ENCODE results near the gene ITIH3.

DNA sequence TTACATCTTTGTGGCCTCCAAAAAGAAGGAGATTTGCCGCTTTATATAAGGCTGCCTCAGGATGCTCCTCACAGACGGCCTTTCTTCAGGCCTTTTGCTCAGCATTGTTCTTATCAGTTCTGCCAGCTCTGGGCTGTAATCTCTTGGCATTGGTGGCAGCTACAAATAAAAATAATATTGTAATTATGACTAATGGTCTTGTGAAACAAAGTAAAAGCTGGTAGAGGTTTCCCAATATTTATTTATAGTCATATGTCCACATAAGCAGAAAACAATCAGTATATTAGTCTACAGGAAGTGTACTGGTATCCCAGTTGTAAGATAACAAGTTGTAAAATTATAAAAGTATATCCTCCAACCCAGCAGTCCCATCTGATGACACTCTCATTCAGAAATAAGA, 31.1 kb upstream of the ITIH3 start:
- TF ChIP-seq, protein P1, sequence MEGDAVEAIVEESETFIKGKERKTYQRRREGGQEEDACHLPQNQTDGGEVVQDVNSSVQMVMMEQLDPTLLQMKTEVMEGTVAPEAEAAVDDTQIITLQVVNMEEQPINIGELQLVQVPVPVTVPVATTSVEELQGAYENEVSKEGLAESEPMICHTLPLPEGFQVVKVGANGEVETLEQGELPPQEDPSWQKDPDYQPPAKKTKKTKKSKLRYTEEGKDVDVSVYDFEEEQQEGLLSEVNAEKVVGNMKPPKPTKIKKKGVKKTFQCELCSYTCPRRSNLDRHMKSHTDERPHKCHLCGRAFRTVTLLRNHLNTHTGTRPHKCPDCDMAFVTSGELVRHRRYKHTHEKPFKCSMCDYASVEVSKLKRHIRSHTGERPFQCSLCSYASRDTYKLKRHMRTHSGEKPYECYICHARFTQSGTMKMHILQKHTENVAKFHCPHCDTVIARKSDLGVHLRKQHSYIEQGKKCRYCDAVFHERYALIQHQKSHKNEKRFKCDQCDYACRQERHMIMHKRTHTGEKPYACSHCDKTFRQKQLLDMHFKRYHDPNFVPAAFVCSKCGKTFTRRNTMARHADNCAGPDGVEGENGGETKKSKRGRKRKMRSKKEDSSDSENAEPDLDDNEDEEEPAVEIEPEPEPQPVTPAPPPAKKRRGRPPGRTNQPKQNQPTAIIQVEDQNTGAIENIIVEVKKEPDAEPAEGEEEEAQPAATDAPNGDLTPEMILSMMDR (IDR thresholded peaks at IDR 0.05) = no peak
- TF ChIP-seq POLR2A (IDR thresholded peaks at IDR 0.05) = no peak
- TF ChIP-seq POLR2AphosphoS5 (IDR thresholded peaks at IDR 0.05) = no peak

All from suprapubic skin (tissue), 4 donors.